ENCODE data around the gene PHYKPL. TPM values are rescaled to one million over a fixed set of nuclear protein-coding genes. Genes with fewer than 3 reads are reported as not detected.
A peak's percentile ranks its signal among the peaks of the same experiment; 100 is the strongest.

The PHYKPL gene
- total and polyA plus RNA-seq, 2 donors (not counting 3 experiments of a cell fraction or from before 2014, with no cell fraction given): 71.7 to 81.7 TPM

DNA sequence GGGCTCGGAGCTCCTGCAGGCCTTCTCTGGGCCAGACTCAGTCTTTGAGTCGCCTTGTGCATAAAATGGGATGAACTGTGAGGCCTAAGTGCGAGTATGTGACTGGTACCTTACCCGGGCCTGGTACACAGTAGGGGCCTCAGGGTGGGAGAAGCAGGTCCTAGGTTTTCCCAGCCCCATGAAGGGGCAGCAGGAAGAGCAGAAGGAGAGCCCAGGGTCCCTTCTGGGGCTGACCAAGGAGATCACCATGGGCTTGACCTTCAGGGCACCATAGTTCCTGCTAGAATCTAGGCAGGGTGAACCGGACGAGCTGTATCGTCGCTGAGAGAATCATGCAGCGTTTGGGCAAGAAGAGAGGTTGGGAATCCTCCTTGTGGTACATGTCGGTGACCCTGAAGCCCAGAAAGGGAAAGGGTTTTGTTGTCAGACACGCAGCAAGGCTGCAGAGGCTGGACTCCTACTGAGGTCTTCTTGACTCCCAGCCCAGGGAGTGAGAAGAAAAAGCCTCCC, 373 bp upstream of the PHYKPL start:
- no peaks in the 10 kb centered on the region for H4K20me1 ChIP-seq (replicated peaks; ENCODE audit: control insufficient read depth, extremely low read depth, insufficient read depth, low read length)
- dilution Hi-C loops (cut with MboI; ENCODE audit: extremely low pct_ligation_motif_present, low sequenced_read_pairs): no loop called here
- H3K9me3 ChIP-seq (replicated peaks; ENCODE audit: control insufficient read depth, insufficient read depth, low read length): no peaks in the 10 kb centered on the region
- peak; percentile 8 for FAIRE-seq
- peak overlapping the region in 2 of 3 experiments; percentile 65 to 90 for H3K4me3 ChIP-seq (replicated peaks in 1 of 3; ENCODE audit: insufficient read depth in 1 of 3, low read depth in 1 of 3, low read length in 3 of 3)
- no peak overlapping the region for H3K27ac ChIP-seq (ENCODE audit: insufficient read depth, low read depth, low read length)
- BruUV-seq (replicated peaks): no TSS peak
- TF ChIP-seq, protein P1, sequence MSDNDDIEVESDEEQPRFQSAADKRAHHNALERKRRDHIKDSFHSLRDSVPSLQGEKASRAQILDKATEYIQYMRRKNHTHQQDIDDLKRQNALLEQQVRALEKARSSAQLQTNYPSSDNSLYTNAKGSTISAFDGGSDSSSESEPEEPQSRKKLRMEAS (IDR thresholded peaks at IDR 0.05; ENCODE audit: insufficient read depth, insufficient read length): no peak
- TF ChIP-seq, protein P2, sequence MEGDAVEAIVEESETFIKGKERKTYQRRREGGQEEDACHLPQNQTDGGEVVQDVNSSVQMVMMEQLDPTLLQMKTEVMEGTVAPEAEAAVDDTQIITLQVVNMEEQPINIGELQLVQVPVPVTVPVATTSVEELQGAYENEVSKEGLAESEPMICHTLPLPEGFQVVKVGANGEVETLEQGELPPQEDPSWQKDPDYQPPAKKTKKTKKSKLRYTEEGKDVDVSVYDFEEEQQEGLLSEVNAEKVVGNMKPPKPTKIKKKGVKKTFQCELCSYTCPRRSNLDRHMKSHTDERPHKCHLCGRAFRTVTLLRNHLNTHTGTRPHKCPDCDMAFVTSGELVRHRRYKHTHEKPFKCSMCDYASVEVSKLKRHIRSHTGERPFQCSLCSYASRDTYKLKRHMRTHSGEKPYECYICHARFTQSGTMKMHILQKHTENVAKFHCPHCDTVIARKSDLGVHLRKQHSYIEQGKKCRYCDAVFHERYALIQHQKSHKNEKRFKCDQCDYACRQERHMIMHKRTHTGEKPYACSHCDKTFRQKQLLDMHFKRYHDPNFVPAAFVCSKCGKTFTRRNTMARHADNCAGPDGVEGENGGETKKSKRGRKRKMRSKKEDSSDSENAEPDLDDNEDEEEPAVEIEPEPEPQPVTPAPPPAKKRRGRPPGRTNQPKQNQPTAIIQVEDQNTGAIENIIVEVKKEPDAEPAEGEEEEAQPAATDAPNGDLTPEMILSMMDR (IDR thresholded peaks at IDR 0.05; ENCODE audit: extremely low read depth in 1 of 2, insufficient read depth in 1 of 2, low read depth in 1 of 2, low read length in 2 of 2): no peak
- no peak for TF ChIP-seq GATA2 (IDR thresholded peaks at IDR 0.05; ENCODE audit: insufficient read depth, insufficient read length, low read depth, low read length)
- TF ChIP-seq JUN (IDR thresholded peaks at IDR 0.05; ENCODE audit: borderline replicate concordance, insufficient read depth, insufficient read length, low read depth): no peak
- TF ChIP-seq EZH2 (IDR thresholded peaks at IDR 0.05; ENCODE audit: borderline replicate concordance, low read depth, low read length, severe bottlenecking): no peak
- TF ChIP-seq FOS (IDR thresholded peaks at IDR 0.05; ENCODE audit: borderline replicate concordance, insufficient read depth, low read length): no peak
- TF ChIP-seq POLR2A (IDR thresholded peaks at IDR 0.05; ENCODE audit: low read depth, low read length): no peak
- TF ChIP-seq MYC (IDR thresholded peaks at IDR 0.05; ENCODE audit: low read depth, low read length): no peak
- TF ChIP-seq POLR2AphosphoS5 (IDR thresholded peaks at IDR 0.05; ENCODE audit: insufficient read depth, low read depth, low read length): no peak
- no peaks in the 10 kb centered on the region for H3K27me3 ChIP-seq (ENCODE audit: control insufficient read depth in 2 of 2, insufficient read depth in 2 of 2, low read length in 2 of 2)
- peaks cover 16% of the 10 kb centered on the region for H3K4me1 ChIP-seq (ENCODE audit: control insufficient read depth, extremely low read depth, insufficient read depth, low read length)
- H3K4me2 ChIP-seq (ENCODE audit: insufficient read depth, low read length): peak overlapping the region; percentile 35
- intact Hi-C loops (cut with micrococcal nuclease): loop anchor here (2.0 kb wide), 1 partner anchor 28 kb away; the partner anchor contains the start of gene HNRNPAB
- CTCF ChIA-PET: no interaction called here
- DNase-seq (ENCODE audit: low read depth, low spot score): no peak
- peaks cover 33% of the 10 kb centered on the region for H3K79me2 ChIP-seq (ENCODE audit: control insufficient read depth, insufficient read depth, low read length)
- H2AFZ ChIP-seq (ENCODE audit: low read depth, low read length): peak overlapping the region; percentile 81
- H3K36me3 ChIP-seq (ENCODE audit: control insufficient read depth in 2 of 2, extremely low read depth in 1 of 2, insufficient read depth in 2 of 2, low read length in 2 of 2): peaks cover 8 to 11% of the 10 kb centered on the region in 2 experiments
- peak overlapping the region; percentile 82 for H3K9ac ChIP-seq (replicated peaks; ENCODE audit: extremely low read depth, insufficient read depth, low read length)
- no peaks in the 10 kb centered on the region for H3K9me1 ChIP-seq (replicated peaks; ENCODE audit: control insufficient read depth, extremely low read depth, insufficient read depth, low read length)
- POLR2A ChIA-PET: no interaction called here
